H1 (cell line): ENCODE results near the gene CAPNS1. TPM values are rescaled to one million over a fixed set of nuclear protein-coding genes. Genes with fewer than 3 reads are reported as not detected.

ENCODE experiments used
- CTCF ChIA-PET: fragments of 300-600 bp; sonication (Branson Sonifier 250); formaldehyde crosslinking; loops from one replicate; lab custom pipeline; 2021; ENCODE audit not compliant: partially characterized antibody; lab: Charles Lee
- POLR2A ChIA-PET: fragments of 300-600 bp; sonication (Branson Sonifier 250); formaldehyde crosslinking; loops from one replicate; lab custom pipeline; 2021; ENCODE audit warnings: inconsistent platforms; ENCODE audit not compliant: partially characterized antibody; lab: Charles Lee
- DNase-seq, 2 experiments: peaks; one replicate each; pipeline versions ENCODE4 v3.0.0 to v3.0.0-alpha.2; 2010 to 2022; ENCODE audit warnings: low spot score in 2 of 2, low read depth in 1 of 2, mixed read lengths in 1 of 2
- FAIRE-seq: peaks from 2 replicates; lab custom pipeline; 2011; peaks lifted over from hg19 to GRCh38; lab: Jason Lieb, UNC
- H2AFZ ChIP-seq: 2 replicates; pipeline ENCODE4 v1.8.1; 2012; ENCODE audit warnings: low read length, inconsistent platforms
- H2AK5ac ChIP-seq: 2 replicates; pipeline ENCODE4 v1.6.1; 2013; ENCODE audit warnings: low read depth, low read length
- H2BK120ac ChIP-seq: replicated peaks from 2 replicates; pipeline ENCODE3; 2013; ENCODE audit warnings: low read depth, low read length, inconsistent platforms
- H2BK12ac ChIP-seq: 2 replicates; pipeline ENCODE4 v1.6.1; 2013; ENCODE audit warnings: low read depth, low read length
- H2BK15ac ChIP-seq: 2 replicates; pipeline ENCODE4 v1.6.1; 2013; ENCODE audit warnings: low read length
- H2BK20ac ChIP-seq: 2 replicates; pipeline ENCODE4 v1.6.1; 2013; ENCODE audit warnings: low read length
- H2BK5ac ChIP-seq: 2 replicates; pipeline ENCODE4 v1.6.1; 2013; ENCODE audit warnings: low read depth, low read length
- H3K14ac ChIP-seq: 2 replicates; pipeline ENCODE4 v1.6.1; 2013; ENCODE audit warnings: inconsistent platforms; ENCODE audit not compliant: insufficient read length
- H3K18ac ChIP-seq: 2 replicates; pipeline ENCODE4 v1.6.1; 2013; ENCODE audit warnings: low read length; ENCODE audit errors: extremely low read depth
- H3K23ac ChIP-seq: 2 replicates; pipeline ENCODE4 v1.6.1; 2013; ENCODE audit warnings: inconsistent platforms; ENCODE audit not compliant: insufficient read length
- H3K23me2 ChIP-seq: 2 replicates; pipeline ENCODE4 v1.6.1; 2013; ENCODE audit warnings: low read depth, low read length
- H3K27ac ChIP-seq: 2 replicates; pipeline ENCODE4 v1.6.1; 2011; ENCODE audit warnings: low read depth, low read length, inconsistent platforms
- H3K27me3 ChIP-seq, 4 experiments: replicated peaks in 1 of 4; 1 replicate in 1 of 4; 2 replicates in 3 of 4; pipeline versions ENCODE4 v1.6.1 to v1.8.1; 2011 to 2013; ENCODE audit warnings: low read length in 3 of 4, mild to moderate bottlenecking in 3 of 4, inconsistent platforms in 2 of 4, mixed read lengths in 2 of 4, moderate library complexity in 1 of 4; ENCODE audit not compliant: control insufficient read depth in 3 of 4, insufficient read depth in 3 of 4; ENCODE audit errors: extremely low read depth in 1 of 4
- H3K36me3 ChIP-seq, 4 experiments: 2 replicates each; pipeline versions ENCODE4 v1.6.1 to v1.8.1; 2011 to 2013; ENCODE audit warnings: mild to moderate bottlenecking in 4 of 4, low read length in 3 of 4, moderate library complexity in 2 of 4, control low read depth in 1 of 4, inconsistent platforms in 1 of 4; ENCODE audit not compliant: insufficient read depth in 4 of 4, control insufficient read depth in 2 of 4
- H3K4ac ChIP-seq: replicated peaks from 2 replicates; pipeline ENCODE3; 2013; ENCODE audit warnings: low read length, low read depth, mixed read lengths, inconsistent platforms; ENCODE audit not compliant: insufficient read length
- H3K4me1 ChIP-seq, 4 experiments: replicated peaks in 1 of 4; 1 replicate in 1 of 4; 2 replicates in 3 of 4; pipeline versions ENCODE4 v1.6.1 to v1.8.1; 2011 to 2013; ENCODE audit warnings: low read length in 3 of 4, inconsistent platforms in 2 of 4, mixed read lengths in 1 of 4; ENCODE audit not compliant: insufficient read depth in 4 of 4, control insufficient read depth in 3 of 4
- H3K4me2 ChIP-seq, 2 experiments: 2 replicates each; pipeline versions ENCODE4 v1.6.1 to v1.8.1; 2011 to 2013; ENCODE audit warnings: low read depth in 2 of 2, low read length in 2 of 2, control low read depth in 1 of 2, inconsistent platforms in 1 of 2, mild to moderate bottlenecking in 1 of 2; ENCODE audit not compliant: insufficient read depth in 1 of 2
- H3K4me3 ChIP-seq, 4 experiments: fragments of 200-600, 300-600 bp in 1 of 4; sonication (generic), shearing (Covaris generic), sonication (Bioruptor Twin) in 1 of 4; 2 replicates each; pipeline versions ENCODE4 v1.5.1 to v1.8.1; 2011 to 2016; ENCODE audit warnings: low read length in 4 of 4, low read depth in 3 of 4, control low read depth in 2 of 4, inconsistent platforms in 2 of 4, mild to moderate bottlenecking in 2 of 4, mixed read lengths in 1 of 4, moderate library complexity in 1 of 4; ENCODE audit not compliant: insufficient read depth in 2 of 4; ENCODE audit errors: extremely low read depth in 1 of 4
- H3K56ac ChIP-seq: replicated peaks from 2 replicates; pipeline ENCODE3; 2013; ENCODE audit warnings: low read depth, mild to moderate bottlenecking, mixed read lengths, low read length, inconsistent platforms; ENCODE audit not compliant: insufficient read length
- H3K79me1 ChIP-seq: 2 replicates; pipeline ENCODE4 v1.6.1; 2013; ENCODE audit warnings: low read depth, low read length, control low read depth
- H3K79me2 ChIP-seq, 2 experiments: 2 replicates each; pipeline versions ENCODE4 v1.6.1 to v1.8.1; 2012 to 2013; ENCODE audit warnings: low read length in 2 of 2, mild to moderate bottlenecking in 2 of 2, inconsistent platforms in 1 of 2; ENCODE audit not compliant: insufficient read depth in 2 of 2, control insufficient read depth in 1 of 2
- H3K9ac ChIP-seq, 4 experiments: replicated peaks in 1 of 4; 1 replicate in 1 of 4; 2 replicates in 3 of 4; pipeline versions ENCODE4 v1.6.1 to v1.8.1; 2011 to 2013; ENCODE audit warnings: low read depth in 3 of 4, low read length in 3 of 4, control low read depth in 2 of 4, mild to moderate bottlenecking in 2 of 4, moderate library complexity in 2 of 4, inconsistent platforms in 1 of 4; ENCODE audit errors: extremely low read depth in 1 of 4
- H3K9me3 ChIP-seq, 2 experiments: 2 replicates each; pipeline versions ENCODE4 v1.6.1 to v1.8.1; 2012 to 2013; ENCODE audit warnings: mild to moderate bottlenecking in 2 of 2, moderate library complexity in 2 of 2, control low read depth in 1 of 2, inconsistent platforms in 1 of 2, low read depth in 1 of 2, low read length in 1 of 2, mixed read lengths in 1 of 2; ENCODE audit not compliant: insufficient read depth in 2 of 2
- H4K20me1 ChIP-seq, 2 experiments: replicated peaks in 1 of 2; 2 replicates each; pipeline versions ENCODE3 to v1.8.1; 2011 to 2013; ENCODE audit warnings: inconsistent platforms in 2 of 2, low read length in 2 of 2, mild to moderate bottlenecking in 1 of 2; ENCODE audit not compliant: insufficient read depth in 2 of 2, control insufficient read depth in 1 of 2
- H4K5ac ChIP-seq: 2 replicates; pipeline ENCODE4 v1.6.1; 2013; ENCODE audit warnings: low read length, low read depth, mixed read lengths, inconsistent platforms; ENCODE audit not compliant: insufficient read length
- H4K8ac ChIP-seq: 2 replicates; pipeline ENCODE4 v1.8.0; 2013; ENCODE audit warnings: mild to moderate bottlenecking, moderate library complexity, low read length, inconsistent platforms; ENCODE audit not compliant: insufficient read depth; ENCODE audit errors: extremely low read depth
- H4K91ac ChIP-seq: replicated peaks from 2 replicates; pipeline ENCODE3; 2013; ENCODE audit warnings: low read length, mixed read lengths, inconsistent platforms; ENCODE audit not compliant: insufficient read length
- ASH2L ChIP-seq: fragments of 200-600, 300-600 bp; sonication (generic); IDR thresholded peaks from one replicate; pipeline ENCODE4 v1.7.1; 2017; ENCODE audit warnings: low read length
- BCL11A ChIP-seq, 2 experiments: IDR thresholded peaks; one replicate each; pipeline ENCODE4 v1.6.1; 2011; ENCODE audit warnings: low read depth in 2 of 2, low read length in 2 of 2, mild to moderate bottlenecking in 2 of 2
- CHD1 ChIP-seq: IDR thresholded peaks from 2 replicates; pipeline ENCODE4 v1.6.1; 2012; ENCODE audit warnings: low read depth, low read length, improper control_type of control experiment
- CHD2 ChIP-seq: IDR thresholded peaks from 2 replicates; pipeline ENCODE4 v1.6.1; 2012; ENCODE audit warnings: low read length, improper control_type of control experiment
- CREB1 ChIP-seq: IDR thresholded peaks from 2 replicates; pipeline ENCODE4 v1.6.1; 2012; ENCODE audit warnings: inconsistent platforms
- EP300 ChIP-seq, 2 experiments: IDR thresholded peaks; 1 replicate in 1 of 2; 2 replicates in 1 of 2; pipeline ENCODE4 v1.6.1; 2011 to 2012; ENCODE audit warnings: low read depth in 2 of 2, low read length in 2 of 2, mild to moderate bottlenecking in 2 of 2, borderline replicate concordance in 1 of 2, inconsistent platforms in 1 of 2, moderate library complexity in 1 of 2
- HDAC6 ChIP-seq: IDR thresholded peaks from one replicate; pipeline ENCODE4 v1.7.1; 2012; ENCODE audit warnings: low read depth, mild to moderate bottlenecking, inconsistent platforms, low read length, moderate library complexity
- JUN ChIP-seq: IDR thresholded peaks from 2 replicates; pipeline ENCODE4 v1.6.1; 2011; ENCODE audit warnings: low read depth, mild to moderate bottlenecking, improper control_type of control experiment, low read length
- KDM5A ChIP-seq: fragments of 200-600 bp; IDR thresholded peaks from 2 replicates; pipeline ENCODE4 v1.7.1; 2012; ENCODE audit warnings: mild to moderate bottlenecking, low read length, inconsistent platforms, mixed read lengths
- POU5F1 ChIP-seq: IDR thresholded peaks from 2 replicates; pipeline ENCODE4 v1.6.1; 2011; ENCODE audit warnings: low read depth, mild to moderate bottlenecking, low read length, moderate library complexity
- RNF2 ChIP-seq: fragments of 200-900, 300-1000 bp; sonication (generic); IDR thresholded peaks from 2 replicates; pipeline ENCODE4 v1.7.1; 2016; ENCODE audit warnings: borderline replicate concordance, low read depth, mild to moderate bottlenecking, antibody characterized with exemption, low read length; ENCODE audit not compliant: poor library complexity, severe bottlenecking; ENCODE audit errors: missing control alignments
- SIX5 ChIP-seq: IDR thresholded peaks from 2 replicates; pipeline ENCODE4 v1.6.1; 2011; ENCODE audit warnings: mild to moderate bottlenecking, low read depth, low read length
- SP4 ChIP-seq: IDR thresholded peaks from 2 replicates; pipeline ENCODE4 v1.6.1; 2012; ENCODE audit warnings: low read length, inconsistent platforms
- TAF7 ChIP-seq: optimal IDR thresholded peaks from 2 replicates; pipeline ENCODE3; 2011; ENCODE audit warnings: low read depth, mild to moderate bottlenecking, inconsistent platforms, low read length, moderate library complexity, borderline replicate concordance
- WGBS, 2 experiments: shearing (Covaris generic) in 1 of 2; methylation state at CpG; one replicate each; pipeline versions ENCODE4 v1.1.6 to v1.1.7; 2013 to 2015; ENCODE audit warnings: low lambda C conversion rate in 2 of 2, mixed read lengths in 2 of 2, inconsistent platforms in 1 of 2, low coverage in 1 of 2, missing lambda C conversion rate in 1 of 2; ENCODE audit not compliant: insufficient replicate concordance in 2 of 2, insufficient coverage in 1 of 2, insufficient read length in 1 of 2; ENCODE audit errors: extremely low coverage in 1 of 2, missing lambda C conversion rate in 1 of 2; 5-methylcytosine and 5-hydroxymethylcytosine counted together
- polyA plus RNA-seq, 7 experiments: library from polyadenylated mRNA; depleted of rRNA in 3 of 7; stranded (reverse) in 5 of 7; unstranded in 2 of 7; fragments of >200 nt in 5 of 7; fragments of 200-250 nt in 2 of 7; gene quantifications; 1 replicate in 5 of 7; 2 replicates in 1 of 7; 4 replicates in 1 of 7; pipeline versions ENCODE4 v1.2.1 to v1.2.3, GENCODE V29; 2011 to 2013; ENCODE audit warnings: missing spikeins in 2 of 7, mixed read lengths in 2 of 7
- total RNA-seq: library from RNA; stranded (reverse); fragmentation: NEBNext Ultra II Directional; extraction: Animal tissue kit (Norgen Biotek cat#: 25700); gene quantifications from 2 replicates; pipeline ENCODE4 v1.2.1, GENCODE V29; 2021

The CAPNS1 gene
- total and polyA plus RNA-seq, 2 of the 8 experiments (the other 6 are each of a cell fraction or from before 2014, with no cell fraction given): 382 to 438 TPM

- no peak overlapping the region for H3K56ac ChIP-seq
- no peak for DNase-seq
- H2BK15ac ChIP-seq: no peak overlapping the region
- H3K36me3 ChIP-seq: peaks cover 17 to 55% (median 40%) of the 10 kb centered on the region in 4 experiments
- no peak overlapping the region for H3K4me2 ChIP-seq
- no peak overlapping the region for H2BK20ac ChIP-seq
- H3K27me3 ChIP-seq: no peaks in the 10 kb centered on the region
- no peak for FAIRE-seq
- no peak overlapping the region for H2AK5ac ChIP-seq
- no peak overlapping the region for H4K91ac ChIP-seq
- H3K4ac ChIP-seq: no peak overlapping the region
- H3K79me2 ChIP-seq: peaks cover 0 to 12% of the 10 kb centered on the region in 2 experiments; a peak in 1 of 4 replicates
- H3K14ac ChIP-seq: no peak overlapping the region
- no peak overlapping the region for H2AFZ ChIP-seq
- H4K5ac ChIP-seq: no peak overlapping the region
- no peak overlapping the region for H3K18ac ChIP-seq
- peaks cover 0 to 3% (median 3%) of the 10 kb centered on the region in 4 experiments; a peak in 3 of 7 replicates for H3K4me1 ChIP-seq
- no peak overlapping the region for H3K23ac ChIP-seq
- H4K8ac ChIP-seq: no peak overlapping the region
- peaks cover 0 to 11% of the 10 kb centered on the region in 2 experiments for H4K20me1 ChIP-seq
- H3K23me2 ChIP-seq: peaks cover 10% of the 10 kb centered on the region; the same call in 1 of the 2 replicates
- no peak overlapping the region for H2BK12ac ChIP-seq
- no peak overlapping the region for H2BK120ac ChIP-seq
- H3K27ac ChIP-seq: no peak overlapping the region
- CTCF ChIA-PET: interaction anchor here (1.1 kb wide), 1 partner anchor 9 kb away, joined by 5 read pairs; no protein-coding TSS in a partner anchor
- H3K79me1 ChIP-seq: peaks cover 3% of the 10 kb centered on the region
- POLR2A ChIA-PET: interaction anchor here (1.2 kb wide), 1 partner anchor 29 kb away, joined by 3 read pairs; no protein-coding TSS in a partner anchor
- 97% methylated on average over 6 of the region's 6 CpGs; no CpG with 5 or more reads in 1 of the 2 experiments for WGBS, 2 experiments
- H3K9ac ChIP-seq: no peak overlapping the region
- H3K4me3 ChIP-seq: no peak overlapping the region
- H2BK5ac ChIP-seq: no peak overlapping the region
- no peaks in the 10 kb centered on the region for H3K9me3 ChIP-seq
- TF ChIP-seq ASH2L (no peak), KDM5A (no peak), EP300 (IDR thresholded peaks at IDR 0.05; ENCODE audit: borderline replicate concordance in 1 of 2, low read depth in 2 of 2, low read length in 2 of 2) (no peak), BCL11A (IDR thresholded peaks at IDR 0.05; ENCODE audit: low read depth in 2 of 2, low read length in 2 of 2) (no peak), CREB1 (no peak), RNF2 (no peak), JUN (no peak), CHD2 (no peak), CHD1 (no peak), TAF7 (no peak), SP4 (no peak), POU5F1 (no peak), HDAC6 (no peak), SIX5 (no peak)
These were observed 4.8 kb downstream of the CAPNS1 start for GRCh38 chr19:36144624-36145023.
